K562 (cell line): ENCODE data around the gene DXO.

Experiments
- BHLHE40 ChIP-seq: IDR thresholded peaks from 2 replicates; pipeline ENCODE4 v1.6.1; 2011; ENCODE audit warnings: low read length, improper control_type of control experiment
- EP300 ChIP-seq: IDR thresholded peaks from 2 replicates; pipeline ENCODE4 v1.6.1; 2012; ENCODE audit warnings: low read length, improper control_type of control experiment
- FOXM1 ChIP-seq, 2 experiments: fragments of 450-650 bp in 1 of 2; sonication (generic) in 1 of 2; formaldehyde crosslinking in 1 of 2; IDR thresholded peaks; 2 replicates each; pipeline versions ENCODE4 v1.6.1 to v1.9.0; 2017 to 2022; ENCODE audit warnings: low read depth in 2 of 2, mild to moderate bottlenecking in 2 of 2, missing genetic modification reagents in 1 of 2, moderate library complexity in 1 of 2
- GABPA ChIP-seq: fragments of 200-800 bp; sonication (Bioruptor generic); conservative IDR thresholded peaks from 2 replicates; pipeline ENCODE4 v1.6.1; 2016; ENCODE audit warnings: low read depth, missing genetic modification characterization, missing compliant biosample characterization
- MTA2 ChIP-seq: fragments of 450-650 bp; IDR thresholded peaks from 2 replicates; pipeline ENCODE4 v1.6.1; 2016; ENCODE audit warnings: low read depth
- NFRKB ChIP-seq: fragments of 450-650 bp; IDR thresholded peaks from 2 replicates; pipeline ENCODE4 v1.6.1; 2016; ENCODE audit warnings: low read depth
- PHF8 ChIP-seq: fragments of 200-600 bp; sonication (generic); IDR thresholded peaks from 2 replicates; pipeline ENCODE4 v1.6.1; 2012; ENCODE audit warnings: mixed run types, mild to moderate bottlenecking, inconsistent platforms, low read length, moderate library complexity, borderline replicate concordance
- SAFB2 ChIP-seq: fragments of 200-400 bp; formaldehyde crosslinking; IDR thresholded peaks from 2 replicates; pipeline ENCODE4 v1.6.1; 2018; ENCODE audit warnings: borderline replicate concordance, low read length, low read depth, moderate library complexity; ENCODE audit not compliant: severe bottlenecking
- ZBTB7A ChIP-seq: IDR thresholded peaks from 2 replicates; pipeline ENCODE4 v1.6.1; 2011; ENCODE audit warnings: low read depth, mild to moderate bottlenecking, low read length, moderate library complexity, borderline replicate concordance; ENCODE audit not compliant: control insufficient read depth
- ZKSCAN3 ChIP-seq: fragments of 250-450 bp; sonication (Bioruptor Pico); IDR thresholded peaks from 2 replicates; pipeline ENCODE4 v1.4.0; 2020
- ZNF41 ChIP-seq: fragments of 250-450 bp; sonication (Bioruptor Pico); conservative IDR thresholded peaks from 2 replicates; pipeline ENCODE4 v1.4.0; 2020; ENCODE audit warnings: mild to moderate bottlenecking

DNA sequence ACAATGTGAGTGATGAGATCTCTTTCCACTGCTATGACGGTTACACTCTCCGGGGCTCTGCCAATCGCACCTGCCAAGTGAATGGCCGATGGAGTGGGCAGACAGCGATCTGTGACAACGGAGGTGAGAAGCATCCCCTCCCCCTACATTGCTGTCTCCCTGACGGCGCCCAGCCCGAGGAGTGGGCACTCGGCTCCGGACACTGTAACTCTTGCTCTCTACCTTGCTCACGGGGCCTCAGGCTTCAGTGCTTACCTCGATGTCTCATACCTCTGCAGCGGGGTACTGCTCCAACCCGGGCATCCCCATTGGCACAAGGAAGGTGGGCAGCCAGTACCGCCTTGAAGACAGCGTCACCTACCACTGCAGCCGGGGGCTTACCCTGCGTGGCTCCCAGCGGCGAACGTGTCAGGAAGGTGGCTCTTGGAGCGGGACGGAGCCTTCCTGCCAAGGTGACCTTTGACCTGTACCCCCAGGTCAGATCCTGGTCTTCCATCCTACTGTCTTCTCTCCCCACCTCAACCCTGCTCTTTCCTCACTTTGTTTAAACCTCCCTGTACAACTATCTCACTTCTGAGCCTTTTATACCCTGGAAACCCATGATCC lies 24.8 kb downstream of the DXO start:
- TF ChIP-seq ZNF41 (CRISPR knock-in tag) (no peak), NFRKB (no peak), BHLHE40 (no peak), PHF8 (no peak), GABPA (tag) (no peak), MTA2 (no peak), ZBTB7A (no peak), EP300 (no peak), FOXM1 (IDR thresholded peaks at IDR 0.05; ENCODE audit: low read depth) (no peak), FOXM1 (CRISPR knock-in tag; IDR thresholded peaks at IDR 0.05; ENCODE audit: low read depth) (no peak), ZKSCAN3 (no peak), SAFB2 (no peak)
